Mesenchymal stem cell (in vitro differentiated cells and primary cell): ENCODE data around the gene TTC5.

ENCODE experiments used
- DNase-seq: peaks from one replicate; pipeline ENCODE4 v3.0.0-alpha.2; 2013
- H2AFZ ChIP-seq: one replicate; pipeline ENCODE4 v1.6.1; 2013; ENCODE audit warnings: low read depth, mild to moderate bottlenecking, control low read depth, inconsistent platforms, low read length, moderate library complexity
- H2AK5ac ChIP-seq: 2 replicates; pipeline ENCODE4 v1.6.1; 2013; ENCODE audit warnings: low read length, moderate library complexity, mild to moderate bottlenecking, inconsistent platforms; ENCODE audit not compliant: severe bottlenecking
- H2BK120ac ChIP-seq: one replicate; pipeline ENCODE4 v1.6.1; 2013; ENCODE audit warnings: low read depth, mild to moderate bottlenecking, inconsistent platforms, low read length, moderate library complexity
- H2BK12ac ChIP-seq, 2 experiments: one replicate each; pipeline ENCODE4 v1.6.1; 2013; ENCODE audit warnings: inconsistent platforms in 2 of 2, low read length in 2 of 2, mild to moderate bottlenecking in 2 of 2, moderate library complexity in 2 of 2, control low read depth in 1 of 2
- H2BK15ac ChIP-seq: one replicate; pipeline ENCODE4 v1.6.1; 2013; ENCODE audit warnings: mild to moderate bottlenecking, low read depth, inconsistent platforms; ENCODE audit not compliant: poor library complexity, severe bottlenecking
- H2BK5ac ChIP-seq: 2 replicates; pipeline ENCODE4 v1.6.1; 2013; ENCODE audit warnings: low read depth, mild to moderate bottlenecking, low read length, control low read depth, inconsistent platforms; ENCODE audit not compliant: poor library complexity, severe bottlenecking
- H3K14ac ChIP-seq, 2 experiments: one replicate each; pipeline ENCODE4 v1.6.1; 2013; ENCODE audit warnings: inconsistent platforms in 2 of 2, low read length in 2 of 2, control low read depth in 1 of 2, mild to moderate bottlenecking in 1 of 2, moderate library complexity in 1 of 2
- H3K18ac ChIP-seq, 2 experiments: one replicate each; pipeline ENCODE4 v1.6.1; 2013; ENCODE audit warnings: inconsistent platforms in 2 of 2, low read length in 2 of 2, control low read depth in 1 of 2, low read depth in 1 of 2, mild to moderate bottlenecking in 1 of 2
- H3K23ac ChIP-seq, 2 experiments: one replicate each; pipeline ENCODE4 v1.6.1; 2013; ENCODE audit warnings: inconsistent platforms in 2 of 2, low read length in 2 of 2, mild to moderate bottlenecking in 2 of 2, moderate library complexity in 2 of 2, control low read depth in 1 of 2
- H3K27ac ChIP-seq: 2 replicates; pipeline ENCODE4 v1.5.1; 2013; ENCODE audit warnings: mild to moderate bottlenecking, moderate library complexity, low read length, control low read depth, inconsistent platforms; ENCODE audit not compliant: poor library complexity, severe bottlenecking
- H3K27me3 ChIP-seq, 2 experiments: 2 replicates each; pipeline versions ENCODE4 v1.6.1 to v1.7.0; 2013; ENCODE audit warnings: low read length in 2 of 2, mild to moderate bottlenecking in 2 of 2, moderate library complexity in 2 of 2, control low read depth in 1 of 2, inconsistent platforms in 1 of 2; ENCODE audit not compliant: control insufficient read depth in 1 of 2, insufficient read depth in 1 of 2
- H3K36me3 ChIP-seq, 2 experiments: 2 replicates each; pipeline versions ENCODE4 v1.6.1 to v1.7.0; 2013; ENCODE audit warnings: low read length in 2 of 2, control low read depth in 1 of 2, inconsistent platforms in 1 of 2, low read depth in 1 of 2, mild to moderate bottlenecking in 1 of 2; ENCODE audit not compliant: insufficient read depth in 2 of 2, control insufficient read depth in 1 of 2
- H3K4ac ChIP-seq, 2 experiments: one replicate each; pipeline ENCODE4 v1.6.1; 2013; ENCODE audit warnings: inconsistent platforms in 2 of 2, low read length in 2 of 2, mild to moderate bottlenecking in 2 of 2, moderate library complexity in 2 of 2, control low read depth in 1 of 2, low read depth in 1 of 2
- H3K4me1 ChIP-seq: 2 replicates; pipeline ENCODE4 v1.6.1; 2013; ENCODE audit warnings: low read depth, low read length, control low read depth; ENCODE audit not compliant: control insufficient read depth, insufficient read depth
- H3K4me2 ChIP-seq: 2 replicates; pipeline ENCODE4 v1.6.1; 2013; ENCODE audit warnings: low read length, mild to moderate bottlenecking, inconsistent platforms; ENCODE audit not compliant: poor library complexity, severe bottlenecking
- H3K4me3 ChIP-seq, 2 experiments: 2 replicates each; pipeline versions ENCODE4 v1.5.1 to v1.7.0; 2013; ENCODE audit warnings: low read length in 2 of 2, mild to moderate bottlenecking in 2 of 2, control low read depth in 1 of 2, low read depth in 1 of 2; ENCODE audit not compliant: insufficient read depth in 1 of 2
- H3K79me1 ChIP-seq: replicated peaks from 2 replicates; pipeline ENCODE4 v1.6.1; 2013; ENCODE audit warnings: mild to moderate bottlenecking, control low read depth, low read length, inconsistent platforms; ENCODE audit not compliant: poor library complexity, severe bottlenecking
- H3K9ac ChIP-seq: 2 replicates; pipeline ENCODE4 v1.7.0; 2013; ENCODE audit warnings: mild to moderate bottlenecking, low read length, moderate library complexity
- H3K9me3 ChIP-seq: 2 replicates; pipeline ENCODE4 v1.7.0; 2013; ENCODE audit warnings: mild to moderate bottlenecking, low read length; ENCODE audit not compliant: control insufficient read depth
- H4K8ac ChIP-seq: one replicate; pipeline ENCODE4 v1.6.1; 2013; ENCODE audit warnings: inconsistent platforms, mild to moderate bottlenecking, low read length, moderate library complexity
- H4K91ac ChIP-seq: one replicate; pipeline ENCODE4 v1.6.1; 2013; ENCODE audit warnings: mild to moderate bottlenecking, low read length, inconsistent platforms
- WGBS: methylation state at CpG from one replicate; pipeline ENCODE4 v1.1.7; 2013; ENCODE audit warnings: mixed read lengths; 5-methylcytosine and 5-hydroxymethylcytosine counted together

TTC5 gene

DNA sequence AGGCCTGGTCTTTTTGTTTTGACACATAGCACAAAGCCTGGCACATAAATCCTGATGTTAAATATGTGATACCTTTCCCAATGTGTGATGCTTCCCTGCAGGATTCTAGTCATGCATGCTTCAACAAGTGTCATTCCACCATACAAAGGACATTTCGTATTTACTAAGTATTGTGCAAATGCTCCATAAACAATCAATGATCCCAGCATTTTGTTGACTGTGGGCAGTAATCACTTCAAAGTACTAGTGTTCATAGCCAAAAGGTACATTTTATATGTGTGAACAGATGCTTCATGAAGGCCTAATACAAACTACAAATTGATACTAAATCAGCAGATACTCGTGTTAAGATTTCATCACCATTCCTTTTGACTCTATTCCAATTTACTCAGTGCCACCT is 23.0 kb upstream of the TTC5 start:
- Histone ChIP-seq H3K4me2 (no peak overlapping the region), H3K27me3 (no peaks in the 10 kb centered on the region), H2BK12ac (no peak overlapping the region), H3K9me3 (no peaks in the 10 kb centered on the region), H2AK5ac (no peak overlapping the region), H3K4me3 (no peak overlapping the region), H4K91ac (no peak overlapping the region), H3K79me1 (peaks cover 3% of the 10 kb centered on the region), H3K9ac (peak overlapping the region; percentile 80), H2AFZ (no peak overlapping the region), H3K4me1 (no peaks in the 10 kb centered on the region), H3K18ac (no peak overlapping the region), H2BK5ac (no peak overlapping the region), H3K14ac (no peak overlapping the region), H2BK15ac (no peak overlapping the region), H2BK120ac (no peak overlapping the region), H4K8ac (no peak overlapping the region), H3K4ac (no peak overlapping the region), H3K36me3 (peaks cover 4 to 33% of the 10 kb centered on the region in 2 experiments), H3K27ac (no peak overlapping the region), H3K23ac (no peak overlapping the region)
- no peak for DNase-seq
- 77% methylated on average over 2 of the region's 2 CpGs for WGBS

- H3K14ac ChIP-seq, result no peak overlapping the region
- H3K27ac ChIP-seq, result no peak overlapping the region
- H3K4me3 ChIP-seq, result peak overlapping the region in 1 of 2 experiments; percentile 30
- H2BK12ac ChIP-seq, result no peak overlapping the region
- no peaks in the 10 kb centered on the region for H3K9me3 ChIP-seq
- no peak overlapping the region for H2AK5ac ChIP-seq
- 65% methylated on average over 3 of the region's 8 CpGs for WGBS
- peaks cover 6 to 41% of the 10 kb centered on the region in 2 experiments for H3K36me3 ChIP-seq
- H2AFZ ChIP-seq, result no peak overlapping the region
- peaks cover 5% of the 10 kb centered on the region for H3K79me1 ChIP-seq
- H2BK15ac ChIP-seq, result no peak overlapping the region
- H3K27me3 ChIP-seq, result no peaks in the 10 kb centered on the region
- no peak overlapping the region for H3K4ac ChIP-seq
- no peak overlapping the region for H3K18ac ChIP-seq
- H3K4me2 ChIP-seq, result no peak overlapping the region
- no peak overlapping the region for H3K23ac ChIP-seq
- no peaks in the 10 kb centered on the region for H3K4me1 ChIP-seq
- H3K9ac ChIP-seq, result peak overlapping the region; percentile 80
- no peak overlapping the region for H2BK120ac ChIP-seq
- peak; percentile 81 for DNase-seq
- H4K8ac ChIP-seq, result no peak overlapping the region
- no peak overlapping the region for H2BK5ac ChIP-seq
- H4K91ac ChIP-seq, result no peak overlapping the region
Measured at GRCh38 chr14:20327005-20327869, 21.5 kb upstream of the TTC5 start.

- no peak overlapping the region for H4K8ac ChIP-seq
- H2AK5ac ChIP-seq, result no peak overlapping the region
- no peak overlapping the region for H2AFZ ChIP-seq
- H3K4me1 ChIP-seq, result no peaks in the 10 kb centered on the region
- no peak overlapping the region for H3K4me2 ChIP-seq
- no peak overlapping the region for H3K4ac ChIP-seq
- no peak overlapping the region for H2BK15ac ChIP-seq
- H4K91ac ChIP-seq, result no peak overlapping the region
- H3K27me3 ChIP-seq, result no peaks in the 10 kb centered on the region
- no peak overlapping the region for H3K9ac ChIP-seq
- peaks cover 28 to 73% of the 10 kb centered on the region in 2 experiments for H3K36me3 ChIP-seq
- no peak overlapping the region for H3K14ac ChIP-seq
- no peak overlapping the region for H3K4me3 ChIP-seq
- no peak overlapping the region for H2BK5ac ChIP-seq
- no peak for DNase-seq
- no peak overlapping the region for H3K27ac ChIP-seq
- H3K79me1 ChIP-seq, result peaks cover 16% of the 10 kb centered on the region
- H3K23ac ChIP-seq, result no peak overlapping the region
- H3K9me3 ChIP-seq, result no peaks in the 10 kb centered on the region
- no peak overlapping the region for H3K18ac ChIP-seq
- 98% methylated on average over 16 of the region's 16 CpGs for WGBS
- no peak overlapping the region for H2BK120ac ChIP-seq
- H2BK12ac ChIP-seq, result no peak overlapping the region
Measured at GRCh38 chr14:20317720-20318119, 12.0 kb upstream of the TTC5 start.

GRCh38 chr14:20314026-20314425 is 8.3 kb upstream of the TTC5 start:
- DNase-seq, result no peak
- no peak overlapping the region for H2AK5ac ChIP-seq
- no peak overlapping the region for H2BK15ac ChIP-seq
- WGBS, result 100% methylated on average over 2 of the region's 2 CpGs
- no peak overlapping the region for H2AFZ ChIP-seq
- H3K27me3 ChIP-seq, result no peaks in the 10 kb centered on the region
- H3K23ac ChIP-seq, result no peak overlapping the region
- H4K8ac ChIP-seq, result no peak overlapping the region
- H2BK120ac ChIP-seq, result no peak overlapping the region
- H3K9me3 ChIP-seq, result no peaks in the 10 kb centered on the region
- peaks cover 13% of the 10 kb centered on the region for H3K79me1 ChIP-seq
- no peak overlapping the region for H3K27ac ChIP-seq
- no peak overlapping the region for H4K91ac ChIP-seq
- no peak overlapping the region for H3K14ac ChIP-seq
- no peak overlapping the region for H2BK12ac ChIP-seq
- no peak overlapping the region for H3K4me3 ChIP-seq
- H3K4me2 ChIP-seq, result no peak overlapping the region
- H3K4ac ChIP-seq, result no peak overlapping the region
- no peaks in the 10 kb centered on the region for H3K4me1 ChIP-seq
- no peak overlapping the region for H2BK5ac ChIP-seq
- H3K36me3 ChIP-seq, result peaks cover 28 to 65% of the 10 kb centered on the region in 2 experiments
- H3K9ac ChIP-seq, result no peak overlapping the region
- H3K18ac ChIP-seq, result no peak overlapping the region
